C1 segment of cervical spinal cord (tissue), 14 donors: ENCODE measurements around the gene CA5A.
"Not testable (repeated sequence)": the region's sequence is repeated elsewhere in the genome, so short reads cannot be mapped to it uniquely, and the experiment has no call there.

Experiments
- DNase-seq, 14 donors: peaks; one replicate each; lab custom pipeline; 2025; lab: John Stamatoyannopoulos, UW

Gene CA5A

DNA sequence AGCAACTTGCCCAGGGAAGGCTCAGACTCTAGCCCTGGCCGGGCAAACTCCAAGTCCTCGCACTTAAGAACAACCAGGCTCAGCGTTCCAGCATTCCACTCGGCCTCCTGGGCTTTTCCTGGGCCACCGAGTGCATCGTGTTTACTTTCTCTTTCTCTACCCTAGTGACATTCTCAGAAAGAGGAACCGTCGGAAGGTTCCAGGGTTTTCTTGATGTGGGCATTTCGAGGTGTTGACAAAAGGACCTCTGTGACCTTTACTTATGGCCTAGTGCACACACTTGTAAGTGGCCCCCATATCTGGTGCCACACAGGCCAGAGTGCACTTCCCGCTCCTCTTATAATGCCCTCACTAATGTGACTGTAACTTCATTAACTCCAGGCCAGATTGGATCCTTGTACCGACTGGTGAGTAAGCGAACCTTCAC lies 11.8 kb upstream of the CA5A start:
- peak in 2 of 14 donors; percentile 23 to 33 for DNase-seq

DNA sequence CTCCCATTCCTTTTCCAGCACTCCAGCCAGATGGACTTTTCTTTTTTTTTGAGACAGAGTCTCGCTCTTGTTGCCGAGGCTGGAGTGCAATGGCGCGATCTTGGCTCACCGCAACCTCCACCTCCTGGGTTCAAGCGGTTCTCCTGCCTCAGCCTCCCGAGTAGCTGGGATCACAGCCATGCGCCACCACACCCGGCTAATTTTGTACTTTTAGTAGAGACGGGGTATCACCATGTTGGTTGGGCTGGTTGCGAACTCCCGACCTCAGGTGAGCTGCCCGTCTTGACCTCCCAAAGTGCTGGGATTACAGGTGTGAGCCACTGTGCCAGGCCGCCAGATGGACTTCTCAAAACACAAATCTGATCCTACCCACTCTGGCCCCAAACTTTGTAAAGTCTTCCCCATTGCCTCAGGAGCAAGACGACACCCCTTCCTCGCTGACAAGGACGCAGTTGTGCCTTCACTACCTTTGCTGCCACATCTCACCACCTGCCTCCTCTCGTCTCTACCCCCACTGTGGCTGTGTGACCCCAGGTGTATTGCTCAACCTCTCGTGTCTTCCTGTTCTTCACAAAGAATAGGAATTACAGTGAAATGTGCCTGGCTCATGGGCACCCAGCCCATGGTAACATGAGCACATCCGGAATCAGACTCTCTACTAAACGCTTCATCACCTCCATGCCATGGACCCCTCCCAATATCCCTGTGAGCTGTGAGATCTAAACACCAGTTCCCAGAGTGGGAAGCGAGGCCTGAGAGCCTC lies 11.2 kb upstream of the CA5A start:
- no peak for DNase-seq

DNA sequence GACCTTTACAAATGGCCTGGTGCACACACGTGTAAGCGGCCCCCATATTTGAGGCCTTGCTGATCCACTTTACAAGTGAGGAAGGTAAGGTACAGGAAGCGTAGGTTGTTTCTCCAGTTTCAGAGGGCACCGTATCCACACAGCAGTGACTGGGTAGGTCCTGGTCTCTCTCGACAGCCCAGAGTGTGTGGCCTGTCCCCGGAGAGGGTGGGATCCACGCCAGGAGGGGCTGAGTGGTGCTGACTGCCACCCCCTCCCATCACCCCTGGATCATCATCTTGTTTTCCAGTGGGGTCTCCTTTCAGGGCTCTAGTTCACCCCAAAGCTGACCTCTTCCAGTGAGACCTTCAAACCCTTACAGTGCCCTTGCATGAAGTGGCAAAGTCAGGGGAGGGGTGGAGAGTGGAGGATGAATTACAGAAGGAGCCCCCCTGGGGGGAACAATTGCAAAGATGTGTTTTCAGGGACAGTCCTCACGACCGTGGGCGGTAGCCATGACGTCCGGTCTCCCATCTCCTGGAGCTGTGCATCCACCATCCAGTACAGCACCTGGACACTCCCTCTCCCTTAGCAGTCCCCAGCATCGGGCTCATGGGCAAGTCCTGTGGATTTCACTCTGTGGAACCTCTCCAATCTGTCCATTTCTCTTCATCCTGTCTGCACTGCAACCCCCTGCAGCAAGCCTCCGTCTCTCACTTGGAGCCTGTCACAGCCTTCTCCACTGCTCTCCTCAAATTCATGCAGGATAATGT lies 10.4 kb upstream of the CA5A start:
- no peak for DNase-seq

DNA sequence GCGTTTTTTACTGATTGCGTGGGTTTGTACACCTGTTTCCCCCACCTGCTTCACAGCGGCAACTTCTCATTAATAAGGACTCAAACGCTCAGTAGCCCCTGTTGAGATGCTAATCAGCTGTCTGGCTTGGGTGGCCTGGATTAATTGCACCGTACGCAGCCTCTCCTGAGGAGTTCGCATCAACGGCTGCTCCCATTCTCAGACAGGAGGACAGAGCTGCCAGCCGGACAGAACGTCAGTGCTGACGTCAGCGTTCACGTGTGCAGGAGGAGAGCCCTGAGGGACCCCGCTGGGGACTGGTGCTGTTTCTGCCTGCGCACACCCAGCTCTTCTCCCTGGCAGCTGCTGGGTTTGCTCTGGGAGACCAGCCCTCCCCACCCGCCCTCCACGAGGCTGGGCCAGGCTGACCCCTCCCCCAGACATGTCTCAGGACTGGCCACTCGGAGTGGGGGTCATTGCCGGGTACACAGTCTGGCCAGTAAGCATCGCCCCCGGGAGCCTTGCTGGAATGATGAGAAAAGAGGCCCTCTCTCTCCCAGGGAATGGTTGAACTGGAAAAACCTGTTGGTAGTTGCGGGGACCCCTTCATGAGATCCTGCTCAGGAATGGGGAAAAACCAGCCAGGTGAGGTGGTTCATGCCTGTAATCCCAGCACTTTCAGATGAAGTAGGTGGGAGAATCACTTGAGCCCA lies 9.2 kb upstream of the CA5A start:
- DNase-seq, result peak in 12 of 14 donors; percentile 23 to 91 (median 68)

DNA sequence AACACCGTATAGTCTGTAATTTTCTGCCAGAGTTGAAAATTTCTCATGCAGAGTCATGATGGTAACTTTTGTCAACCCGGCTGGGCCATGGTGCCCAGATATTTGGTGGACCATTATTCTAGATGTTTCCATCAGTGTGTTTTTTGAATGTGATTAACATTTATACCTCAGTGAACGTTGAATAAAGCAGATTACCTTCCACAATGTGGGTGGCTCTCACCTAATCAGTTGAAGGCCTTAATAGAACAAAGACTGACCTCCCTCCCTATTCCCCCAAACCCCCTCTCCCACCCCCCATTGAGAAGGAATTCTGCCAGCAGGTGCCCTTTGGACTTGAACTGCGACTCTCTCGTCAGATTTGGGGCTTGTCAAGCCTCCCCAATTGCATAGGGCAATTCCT lies 6.4 kb upstream of the CA5A start:
- DNase-seq, result no peak

DNA sequence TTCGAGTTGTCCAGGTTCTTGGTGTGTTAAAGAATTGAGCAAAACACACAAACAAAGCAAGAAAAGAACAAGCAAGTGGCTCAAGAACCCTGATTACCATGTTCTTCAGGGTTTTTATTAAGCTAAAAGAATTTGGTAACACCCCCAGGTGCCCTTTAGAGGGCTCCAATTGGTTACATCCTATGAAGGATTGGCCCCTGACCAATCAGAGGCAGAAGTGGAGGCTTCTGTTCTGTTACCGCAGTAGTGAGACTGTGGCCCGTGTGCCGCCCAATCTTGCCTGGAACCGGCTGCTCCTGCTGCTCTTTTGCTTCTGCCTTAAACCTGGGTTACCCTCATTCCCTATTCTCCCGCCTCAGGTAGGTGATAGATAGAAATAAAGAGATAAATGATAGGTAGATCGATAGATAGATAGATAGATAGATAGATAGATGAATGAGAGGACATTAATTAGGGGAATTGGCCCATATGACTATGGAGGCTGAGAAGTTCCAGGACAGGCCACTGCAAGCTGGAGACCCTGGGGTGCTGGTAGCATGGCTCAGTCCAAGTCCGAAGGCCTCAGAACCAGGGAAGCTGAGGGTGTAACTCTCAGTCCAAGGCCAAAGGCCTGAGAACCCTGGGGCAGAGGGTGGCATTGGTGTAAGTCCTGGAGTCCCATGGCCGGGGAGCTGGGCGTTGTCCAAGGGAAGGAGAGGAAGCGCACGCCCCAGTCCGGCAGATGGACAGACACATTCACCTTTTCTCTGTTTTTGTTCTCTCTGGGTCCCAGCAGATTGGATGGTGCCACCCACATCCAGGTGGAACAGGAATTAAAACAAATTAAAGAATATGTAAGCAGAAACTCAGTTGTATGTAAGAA lies 3.5 kb upstream of the CA5A start:
- DNase-seq, result no peak

DNA sequence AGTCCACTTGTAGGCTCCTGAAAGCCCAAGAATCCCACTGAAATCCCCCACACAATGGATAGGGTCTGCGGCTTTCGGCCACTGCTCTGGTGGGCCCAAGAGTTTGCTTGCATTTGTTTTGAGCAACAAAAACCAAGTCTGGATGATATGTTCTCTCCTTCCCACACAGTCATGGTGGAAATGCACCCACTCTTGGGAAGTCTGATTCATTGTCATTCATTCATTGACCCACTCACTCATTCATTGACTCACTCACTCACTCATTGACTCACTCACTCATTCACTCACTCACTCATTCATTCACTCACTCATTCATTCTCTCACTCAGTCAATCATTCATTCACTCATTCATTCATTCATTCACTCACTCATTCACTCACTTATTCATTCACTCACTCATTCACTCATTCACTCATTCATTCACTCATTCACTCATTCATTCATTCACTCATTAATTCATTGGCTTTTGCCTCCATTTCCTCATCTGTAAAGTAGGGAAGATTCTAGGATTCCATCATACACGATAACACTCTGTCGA lies 2.2 kb upstream of the CA5A start:
- DNase-seq, result no peak

DNA sequence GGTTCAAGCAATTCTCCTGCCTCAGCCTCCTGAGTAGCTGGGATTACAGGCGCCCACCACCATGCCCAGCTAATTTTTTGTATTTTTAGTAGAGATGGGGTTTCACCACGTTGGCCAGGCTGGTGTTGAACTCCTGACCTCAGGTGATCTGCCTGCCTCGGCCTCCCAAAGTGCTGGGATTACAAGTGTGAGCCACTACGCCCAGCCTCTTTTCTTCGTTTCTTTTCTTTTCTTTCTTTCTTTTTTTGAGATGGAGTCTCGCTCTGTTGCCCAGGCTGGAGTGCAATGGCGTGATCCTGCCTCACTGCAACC lies 858 bp upstream of the CA5A start:
- not testable (repeated sequence) for DNase-seq

DNA sequence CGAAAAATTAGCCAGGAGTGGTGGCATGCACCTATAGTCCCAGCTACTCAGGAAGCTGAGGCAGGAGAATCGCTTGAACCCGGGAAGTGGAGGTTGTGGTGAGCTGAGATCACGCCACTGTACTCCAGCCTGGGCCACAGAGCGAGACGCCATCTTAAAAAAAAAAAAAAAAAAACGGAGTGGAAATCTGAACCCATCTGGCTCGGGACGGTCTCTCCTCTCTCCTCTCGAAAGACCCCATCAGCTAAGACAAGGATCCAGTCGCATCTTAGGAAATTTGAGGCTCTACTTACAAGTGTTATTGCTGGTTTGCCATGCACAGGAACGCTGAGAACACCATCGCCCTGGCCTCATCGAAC lies 334 bp downstream of the CA5A start:
- not testable (repeated sequence) for DNase-seq

DNA sequence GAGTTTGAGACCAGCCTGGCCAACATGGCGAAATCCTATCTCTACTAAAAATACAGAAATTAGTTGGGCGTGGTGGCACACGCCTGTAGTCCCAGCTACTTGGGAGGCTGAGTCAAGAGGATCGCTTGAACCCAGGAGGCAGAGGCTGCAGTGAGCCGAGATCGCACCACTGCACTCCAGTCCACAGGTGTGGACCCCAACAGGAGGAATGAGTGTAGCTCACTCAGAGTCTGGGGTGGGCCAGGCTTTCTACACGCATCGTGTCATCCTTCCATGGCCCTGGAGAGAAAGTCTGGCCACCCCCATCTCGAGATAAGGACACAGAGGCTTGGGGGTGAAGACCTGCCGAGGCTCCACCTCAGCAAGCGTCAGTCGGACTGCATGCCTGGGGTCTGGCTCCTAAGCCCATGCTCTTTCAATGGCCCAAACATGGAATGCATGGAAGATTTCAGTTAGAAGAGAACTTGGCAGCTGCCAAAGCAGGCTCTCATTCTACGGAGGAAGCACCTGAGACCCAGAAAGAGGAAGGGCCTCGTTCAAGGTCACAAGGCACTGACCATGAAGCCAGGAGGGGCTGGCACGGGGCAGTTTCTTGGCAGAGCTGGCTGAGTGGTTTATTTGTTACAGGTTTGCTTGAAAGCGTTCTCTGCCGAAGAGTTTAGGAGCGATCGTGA lies 1.4 kb downstream of the CA5A start:
- not testable (repeated sequence) for DNase-seq

DNA sequence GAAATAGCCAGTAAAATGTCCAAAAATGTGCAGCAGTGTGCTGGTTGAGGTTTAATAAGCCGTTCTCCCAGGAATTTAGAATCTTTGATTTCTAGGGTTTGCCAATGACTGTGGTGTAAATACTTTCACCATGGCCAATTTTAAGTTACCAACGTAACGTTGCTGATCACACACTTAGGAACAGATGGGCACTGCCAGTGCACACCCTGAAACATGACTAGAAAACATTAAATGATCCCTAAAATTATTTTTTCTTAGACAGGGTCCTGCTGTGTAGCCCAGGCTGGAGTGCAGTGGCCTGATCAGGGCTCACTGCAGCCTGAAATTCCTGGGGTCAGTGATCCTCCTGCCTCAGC lies 3.2 kb downstream of the CA5A start:
- no peak for DNase-seq

DNA sequence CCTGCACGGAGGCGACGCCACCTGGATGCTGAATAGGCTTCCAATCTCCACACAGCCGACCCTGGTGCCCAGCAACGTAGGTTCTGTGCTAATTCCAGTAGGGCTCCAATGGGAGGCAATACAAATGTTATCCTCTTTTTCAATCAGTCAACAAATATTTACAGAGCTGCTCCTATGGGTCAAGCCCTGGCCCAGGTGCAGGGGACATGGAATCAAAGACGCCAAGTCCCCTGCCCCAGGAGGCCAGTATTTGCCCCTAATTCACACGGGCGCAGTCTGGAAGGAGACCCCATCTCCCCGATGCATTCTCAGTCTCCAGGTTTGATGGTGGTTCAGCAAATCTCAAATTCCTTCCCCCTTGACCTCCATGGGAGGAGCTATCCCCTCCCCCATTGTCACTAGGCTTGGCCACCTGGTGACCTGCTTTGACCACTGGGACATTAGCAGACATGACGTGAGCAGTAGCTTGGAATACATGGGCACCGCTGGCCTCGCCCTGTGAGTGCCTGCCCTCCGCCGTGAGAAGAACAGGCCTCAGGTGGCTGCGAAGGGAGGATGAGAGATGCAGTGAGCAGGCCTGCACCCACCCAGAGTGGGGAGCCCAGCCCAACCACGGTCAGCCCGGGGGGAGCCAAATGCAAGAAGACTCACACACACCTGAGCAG lies 3.7 kb downstream of the CA5A start:
- DNase-seq, result not testable (repeated sequence)

DNA sequence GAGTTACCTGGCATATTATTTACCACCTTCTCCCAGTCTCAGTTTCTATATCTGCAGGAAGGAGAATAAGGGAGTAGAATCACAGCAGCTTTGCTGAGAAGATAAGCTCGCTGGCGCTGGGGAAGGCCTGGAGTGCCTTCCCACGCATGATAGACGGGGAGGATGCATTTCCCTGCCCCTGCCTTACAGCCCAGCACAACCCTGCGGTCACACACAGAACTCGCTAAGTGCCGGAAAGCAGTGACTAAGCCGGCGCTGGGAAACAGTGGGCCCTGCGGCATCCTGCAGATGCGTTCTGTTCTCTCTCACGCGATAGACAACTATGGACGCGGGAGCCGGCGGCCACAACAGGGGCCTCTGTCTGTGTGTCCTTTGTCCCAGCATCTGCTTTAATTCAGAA lies 4.8 kb downstream of the CA5A start:
- DNase-seq, result no peak

DNA sequence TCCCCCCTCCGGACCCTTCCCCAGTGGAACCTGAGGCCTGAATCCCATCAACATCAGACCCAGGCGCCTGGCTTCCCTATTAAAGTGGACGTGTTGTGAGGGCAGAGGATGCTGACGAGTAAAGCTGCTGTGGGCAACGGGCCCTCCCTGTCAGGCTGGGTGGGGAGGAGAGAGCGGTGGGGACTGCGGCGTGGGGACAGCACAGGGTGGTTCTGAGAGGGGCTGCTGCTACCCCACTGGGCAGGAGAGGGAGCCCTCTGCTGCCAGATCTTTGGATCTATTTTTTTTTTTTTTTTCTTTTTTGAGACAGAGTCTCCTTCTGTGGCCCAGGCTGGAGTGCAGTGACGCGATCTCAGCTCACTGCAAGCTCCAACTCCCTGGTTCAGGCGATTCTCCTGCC lies 5.9 kb downstream of the CA5A start:
- DNase-seq, result no peak

DNA sequence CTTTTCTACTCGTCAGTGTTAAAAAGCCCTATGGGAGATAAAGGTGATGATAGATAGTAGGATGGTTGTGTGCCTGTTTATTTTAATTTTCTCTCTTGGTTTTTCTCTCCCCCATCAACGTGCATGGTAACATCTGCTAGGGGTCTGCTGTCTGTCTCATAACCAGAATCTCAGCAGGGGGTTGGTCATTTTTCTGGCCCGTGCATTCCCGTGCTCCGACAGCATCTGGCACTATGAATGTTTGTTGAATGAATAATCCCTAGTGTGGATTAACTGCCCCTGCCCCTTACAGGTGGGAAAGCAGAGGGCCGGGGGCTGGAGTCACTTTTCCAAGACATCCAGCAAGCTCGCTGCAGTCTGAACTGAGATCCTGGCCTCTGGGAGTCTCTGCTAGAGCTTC lies 6.3 kb downstream of the CA5A start:
- DNase-seq, result no peak

DNA sequence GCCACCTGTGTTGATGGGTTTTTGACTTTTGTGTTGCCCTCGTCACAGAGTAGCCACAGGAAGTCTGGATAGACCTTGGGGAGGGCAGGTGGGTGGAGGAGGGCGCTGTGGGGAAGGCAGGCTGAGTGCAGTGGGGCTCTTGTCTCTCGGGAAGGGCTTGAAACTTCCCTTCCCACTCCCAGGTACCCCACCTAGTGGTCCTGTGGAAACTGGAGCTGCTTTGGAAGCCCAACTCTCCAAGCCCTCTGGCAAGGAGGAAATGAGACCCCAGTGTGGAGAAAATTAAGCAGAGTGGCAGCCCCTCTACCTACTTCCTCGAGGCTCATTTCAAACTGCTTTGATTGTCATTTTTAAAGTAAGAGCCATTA lies 9.2 kb downstream of the CA5A start:
- DNase-seq, result no peak

DNA sequence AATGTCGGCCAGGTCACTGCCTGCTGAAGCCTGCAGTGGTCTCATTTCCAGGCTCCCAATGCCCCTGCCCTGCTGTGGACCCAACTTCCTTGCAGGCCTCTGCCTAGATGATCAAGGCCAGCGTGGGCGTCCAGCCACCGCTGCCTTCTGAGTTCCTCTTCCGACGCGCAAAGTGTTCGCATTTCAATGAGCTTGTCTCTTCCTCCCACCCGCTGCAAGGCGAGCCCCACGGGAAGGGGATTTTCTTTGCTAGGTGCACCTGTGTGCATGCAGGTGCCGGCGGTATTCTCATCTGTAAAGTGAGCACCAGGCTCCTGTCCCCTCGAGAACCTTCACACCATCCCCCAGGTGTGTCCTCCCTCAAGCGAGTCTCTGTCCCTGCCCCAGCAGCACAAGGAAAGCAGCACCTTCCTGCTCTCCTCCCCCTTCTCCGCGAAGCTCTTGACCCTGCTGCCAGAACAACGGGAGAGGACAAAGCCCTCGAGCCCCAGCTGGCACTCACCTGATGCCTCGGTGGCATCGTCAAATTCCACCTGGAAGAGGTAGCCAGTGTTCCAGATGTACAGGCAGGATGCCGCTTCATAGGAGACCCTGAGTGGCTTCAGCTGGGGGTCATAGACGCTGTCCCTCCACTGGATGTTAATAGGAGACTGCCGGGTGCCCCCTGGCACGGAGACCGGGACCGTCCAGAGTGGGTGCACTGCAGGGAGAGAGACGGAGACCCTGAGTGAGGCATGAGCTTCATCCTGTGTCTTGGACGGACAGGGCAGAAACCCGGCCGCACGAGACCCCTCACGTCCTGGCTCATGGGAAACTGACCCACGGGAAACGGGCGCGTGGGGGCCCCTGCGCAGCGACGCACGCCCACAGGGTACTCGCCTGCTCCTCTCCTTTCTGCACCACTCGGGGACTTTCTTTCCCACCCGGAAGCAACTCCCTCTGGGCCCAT lies 9.8 kb downstream of the CA5A start:
- peak in 1 of 14 donors; percentile 18 for DNase-seq

DNA sequence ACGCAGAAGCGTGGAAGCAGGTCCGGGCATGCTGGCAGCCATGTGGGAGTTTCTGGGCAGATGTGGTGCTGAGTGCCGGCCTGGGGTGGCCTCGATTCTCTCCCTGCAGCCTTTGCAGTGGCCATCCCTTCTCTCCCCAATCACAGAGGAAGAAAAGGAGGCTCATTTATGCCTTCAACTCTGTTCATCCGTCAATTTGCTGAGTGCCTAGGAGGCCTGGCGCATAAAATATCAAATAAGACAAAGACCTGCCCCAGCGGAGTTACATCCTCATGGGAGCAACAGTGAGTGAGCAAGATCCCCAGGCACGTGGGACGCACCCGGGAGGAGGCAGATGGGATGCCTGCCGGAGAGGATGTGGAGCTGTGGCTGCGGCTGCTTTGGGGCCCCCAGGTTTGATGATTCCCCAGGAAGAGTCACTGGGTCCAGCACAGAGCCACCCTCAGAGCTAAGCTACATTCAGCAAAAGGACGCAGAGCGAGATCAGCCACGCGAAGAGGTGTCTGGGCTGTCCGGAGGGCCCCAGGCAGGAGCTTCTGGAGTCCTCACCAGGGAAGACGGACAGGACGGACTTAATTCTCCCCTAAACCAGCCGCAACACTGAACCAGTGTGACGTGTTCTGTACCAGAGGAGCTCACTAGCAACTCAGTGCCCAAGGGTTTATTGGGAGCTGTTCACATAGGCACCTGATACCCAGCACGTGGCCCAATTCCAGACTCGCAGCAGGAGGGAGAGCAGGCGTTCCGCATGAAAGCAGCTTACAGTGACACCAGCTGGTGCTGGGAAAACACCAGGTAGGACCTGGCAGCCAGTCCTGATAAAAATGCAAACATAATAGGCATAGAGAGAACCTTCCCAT lies 11.3 kb downstream of the CA5A start:
- DNase-seq, result peak in 2 of 14 donors; percentile 19 to 90
